Naive thymus-derived CD8-positive, alpha-beta T cell (primary cell): ENCODE results near the gene ZFYVE19. TPM values are rescaled to one million over a fixed set of nuclear protein-coding genes. Genes with fewer than 3 reads are reported as not detected.

Experiments used
- ATAC-seq, 2 donors: fragments of 150-1000 bp; cut with Tn5 transposase in 1 of 2; sonication (Bioruptor Pico), chemical (Tn5 transposase) in 1 of 2; 1 replicate in 1 of 2; 2 replicates in 1 of 2; pipeline ENCODE4 v1.10.0; 2021; ENCODE audit warnings: mild to moderate bottlenecking in 2 of 2, moderate library complexity in 2 of 2
- POLR2A ChIA-PET: fragments of 350-600 bp; sonication (Branson Sonifier 250); formaldehyde crosslinking; loops from one replicate; lab custom pipeline; 2021; ENCODE audit warnings: antibody characterized with exemption; lab: Charles Lee
- DNase-seq, 10 donors: peaks; one replicate each; pipeline versions ENCODE4 v3.0.0 to v3.0.0-alpha.2; 2020 to 2022
- H3K27ac Mint-ChIP-seq, 10 donors: one replicate each; pipeline ENCODE4 v1.8.0; 2020 to 2022; ENCODE audit warnings: mild to moderate bottlenecking in 10 of 10, mixed read lengths in 10 of 10, moderate library complexity in 4 of 10, inconsistent platforms in 1 of 10
- H3K27me3 Mint-ChIP-seq, 5 donors: one replicate each; pipeline ENCODE4 v1.8.0; 2021 to 2022; ENCODE audit warnings: mixed read lengths in 5 of 5
- H3K36me3 Mint-ChIP-seq, 3 donors: one replicate each; pipeline ENCODE4 v1.8.0; 2020 to 2022; ENCODE audit warnings: mixed read lengths in 3 of 3, mild to moderate bottlenecking in 2 of 3, inconsistent platforms in 1 of 3
- H3K4me1 Mint-ChIP-seq, 4 donors: one replicate each; pipeline ENCODE4 v1.8.0; 2021 to 2022; ENCODE audit warnings: mixed read lengths in 4 of 4
- H3K4me3 Mint-ChIP-seq, 10 donors: one replicate each; pipeline ENCODE4 v1.8.0; 2020 to 2022; ENCODE audit warnings: mild to moderate bottlenecking in 10 of 10, mixed read lengths in 10 of 10, moderate library complexity in 6 of 10, inconsistent platforms in 1 of 10
- H3K9me3 Mint-ChIP-seq, 9 donors: one replicate each; pipeline ENCODE4 v1.8.0; 2020 to 2022; ENCODE audit warnings: mixed read lengths in 9 of 9, mild to moderate bottlenecking in 3 of 9, inconsistent platforms in 1 of 9, moderate library complexity in 1 of 9
- polyA plus RNA-seq, 3 donors: library from polyadenylated mRNA; unstranded; fragments of 300-500 nt; fragmentation: Illumina TruSeq; gene quantifications; one replicate each; pipeline ENCODE4 v1.2.3, GENCODE V29; 2021
- total RNA-seq, 8 experiments: library from RNA in 2 of 8; stranded (reverse) in 2 of 8; gene quantifications; one replicate each; pipeline ENCODE4 v1.2.3 and lab custom pipeline; 2021 to 2026

Gene ZFYVE19
- total and polyA plus RNA-seq, 5 experiments from 2014 or later, result 13.2 to 33.8 (median 15.5) TPM

DNA sequence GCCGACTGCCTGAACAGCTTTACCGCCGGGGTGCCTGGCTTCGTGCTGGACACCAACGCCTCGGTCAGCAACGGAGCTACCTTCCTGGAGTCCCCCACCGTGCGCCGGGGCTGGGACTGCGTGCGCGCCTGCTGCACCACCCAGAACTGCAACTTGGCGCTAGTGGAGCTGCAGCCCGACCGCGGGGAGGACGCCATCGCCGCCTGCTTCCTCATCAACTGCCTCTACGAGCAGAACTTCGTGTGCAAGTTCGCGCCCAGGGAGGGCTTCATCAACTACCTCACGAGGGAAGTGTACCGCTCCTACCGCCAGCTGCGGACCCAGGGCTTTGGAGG lies 37.8 kb downstream of the ZFYVE19 start:
- peak overlapping the region; percentile 66 to 85 (median 80) for H3K4me3 Mint-ChIP-seq
- ATAC-seq (peak; percentile 75 to 76), DNase-seq (peak in 6 of 10 donors; percentile 5 to 68 (median 26))
- peak overlapping the region in 2 of 10 donors; percentile 31 to 72 for H3K27ac Mint-ChIP-seq
- no peaks in the 10 kb centered on the region for H3K36me3 Mint-ChIP-seq
- POLR2A ChIA-PET, result no interaction called here
- peaks cover 3 to 16% (median 9%) of the 10 kb centered on the region in 5 donors for H3K27me3 Mint-ChIP-seq
- peaks cover 9 to 37% (median 16%) of the 10 kb centered on the region in 4 donors for H3K4me1 Mint-ChIP-seq
- no peaks in the 10 kb centered on the region for H3K9me3 Mint-ChIP-seq

DNA sequence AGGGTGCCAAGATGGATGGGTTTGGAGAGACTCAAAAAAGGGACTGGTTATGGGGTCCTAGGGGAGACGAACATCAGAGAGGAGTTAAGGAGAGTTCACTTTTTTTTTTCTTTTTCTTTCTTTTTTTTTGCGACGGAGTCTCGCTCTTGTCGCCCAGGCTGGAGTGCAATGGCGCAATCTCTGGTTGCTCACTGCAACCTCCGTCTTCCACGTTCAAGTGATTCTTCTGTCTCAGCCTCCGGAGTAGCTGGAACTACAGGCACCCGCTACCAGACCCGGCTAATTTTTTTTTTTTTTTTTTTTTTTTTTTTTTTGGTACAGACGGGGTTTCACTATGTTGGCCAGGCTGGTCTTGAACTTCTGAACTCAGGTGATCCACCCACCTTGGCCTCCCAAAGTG lies 38.1 kb downstream of the ZFYVE19 start:
- POLR2A ChIA-PET, result no interaction called here
- Mint-ChIP-seq H3K4me1 (peaks cover 9 to 37% (median 16%) of the 10 kb centered on the region in 4 donors), H3K9me3 (no peaks in the 10 kb centered on the region), H3K27me3 (peaks cover 3 to 16% (median 9%) of the 10 kb centered on the region in 5 donors), H3K36me3 (no peaks in the 10 kb centered on the region), H3K4me3 (peak overlapping the region; percentile 66 to 85 (median 80)), H3K27ac (peak overlapping the region in 2 of 10 donors; percentile 31 to 72)
- ATAC-seq (no peak), DNase-seq (no peak)

DNA sequence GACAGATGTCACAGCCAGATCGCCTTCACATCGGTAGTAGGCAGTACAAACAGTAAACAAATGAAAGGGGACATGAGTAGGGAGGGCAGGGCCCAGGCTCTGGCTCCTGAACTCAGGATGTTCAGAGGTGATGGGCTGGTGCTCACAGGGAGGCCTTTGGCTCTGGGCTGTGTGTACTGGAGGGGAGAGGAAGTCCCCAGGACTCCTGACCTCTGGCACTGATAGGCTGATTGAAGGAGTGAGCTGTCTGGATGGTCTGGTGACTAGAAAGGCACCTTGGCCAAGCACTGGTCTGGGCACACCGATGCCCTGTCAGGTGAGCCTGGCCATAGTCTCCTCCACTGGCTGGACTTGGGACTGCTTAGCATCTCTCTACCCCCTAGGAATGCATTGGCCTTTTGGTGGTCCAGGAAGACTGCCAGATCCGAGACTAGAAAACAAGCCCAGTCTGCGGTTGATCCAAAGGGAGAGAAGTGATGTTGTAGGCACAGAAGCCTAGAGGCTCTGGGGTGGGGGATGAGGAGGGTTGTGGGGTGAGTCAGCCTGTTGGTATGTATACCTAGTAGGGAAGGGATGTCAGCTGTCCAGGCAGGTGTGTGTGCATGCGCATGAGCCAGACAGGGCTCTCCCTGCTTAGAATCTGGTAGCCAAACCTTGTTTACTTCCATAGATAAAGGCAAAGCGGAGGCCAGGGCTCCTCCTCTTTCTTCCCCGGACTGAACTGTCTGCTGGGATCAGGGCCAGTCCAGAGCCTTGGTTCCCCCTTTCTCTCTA lies 38.8 kb downstream of the ZFYVE19 start:
- no peak overlapping the region for H3K27ac Mint-ChIP-seq
- H3K4me1 Mint-ChIP-seq, result peaks cover 9 to 37% (median 16%) of the 10 kb centered on the region in 4 donors

DNA sequence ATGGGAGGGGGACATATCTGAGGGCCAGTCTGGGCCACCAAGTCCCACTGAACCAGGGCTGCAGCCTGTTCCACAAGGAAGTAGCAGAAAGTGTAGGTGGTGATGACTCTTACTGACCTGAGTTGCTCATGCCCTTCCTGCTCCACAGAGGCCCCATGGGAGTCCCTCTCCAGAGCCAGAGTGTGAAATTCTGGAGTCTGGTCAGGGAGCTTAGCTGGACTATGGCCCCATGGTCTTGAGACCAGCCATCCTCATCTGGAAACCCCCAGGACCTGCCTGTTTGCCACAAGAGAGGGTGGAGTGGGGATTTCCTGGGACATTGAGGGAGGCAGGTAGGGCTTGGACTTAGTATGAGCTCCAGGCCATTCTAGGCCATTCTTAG lies 39.9 kb downstream of the ZFYVE19 start:
- peaks cover 9 to 37% (median 16%) of the 10 kb centered on the region in 4 donors for H3K4me1 Mint-ChIP-seq
- POLR2A ChIA-PET, result no interaction called here
- DNase-seq (no peak), ATAC-seq (no peak)
- peak overlapping the region in 3 of 10 donors; percentile 20 to 64 (median 53) for H3K27ac Mint-ChIP-seq
- H3K36me3 Mint-ChIP-seq, result no peaks in the 10 kb centered on the region
- peak overlapping the region in 1 of 10 donors; percentile 13 for H3K4me3 Mint-ChIP-seq
- H3K27me3 Mint-ChIP-seq, result peaks cover 3 to 16% (median 9%) of the 10 kb centered on the region in 5 donors
- no peaks in the 10 kb centered on the region for H3K9me3 Mint-ChIP-seq

More for the DNA sequence above, 38.8 kb downstream of the ZFYVE19 start:
- ATAC-seq, result no peak
- DNase-seq, result no peak
- H3K9me3 Mint-ChIP-seq, result no peaks in the 10 kb centered on the region
- POLR2A ChIA-PET, result no interaction called here
- H3K36me3 Mint-ChIP-seq, result no peaks in the 10 kb centered on the region
- peak overlapping the region in 7 of 10 donors; percentile 13 to 50 (median 32) for H3K4me3 Mint-ChIP-seq
- H3K27me3 Mint-ChIP-seq, result peaks cover 3 to 16% (median 9%) of the 10 kb centered on the region in 5 donors

DNA sequence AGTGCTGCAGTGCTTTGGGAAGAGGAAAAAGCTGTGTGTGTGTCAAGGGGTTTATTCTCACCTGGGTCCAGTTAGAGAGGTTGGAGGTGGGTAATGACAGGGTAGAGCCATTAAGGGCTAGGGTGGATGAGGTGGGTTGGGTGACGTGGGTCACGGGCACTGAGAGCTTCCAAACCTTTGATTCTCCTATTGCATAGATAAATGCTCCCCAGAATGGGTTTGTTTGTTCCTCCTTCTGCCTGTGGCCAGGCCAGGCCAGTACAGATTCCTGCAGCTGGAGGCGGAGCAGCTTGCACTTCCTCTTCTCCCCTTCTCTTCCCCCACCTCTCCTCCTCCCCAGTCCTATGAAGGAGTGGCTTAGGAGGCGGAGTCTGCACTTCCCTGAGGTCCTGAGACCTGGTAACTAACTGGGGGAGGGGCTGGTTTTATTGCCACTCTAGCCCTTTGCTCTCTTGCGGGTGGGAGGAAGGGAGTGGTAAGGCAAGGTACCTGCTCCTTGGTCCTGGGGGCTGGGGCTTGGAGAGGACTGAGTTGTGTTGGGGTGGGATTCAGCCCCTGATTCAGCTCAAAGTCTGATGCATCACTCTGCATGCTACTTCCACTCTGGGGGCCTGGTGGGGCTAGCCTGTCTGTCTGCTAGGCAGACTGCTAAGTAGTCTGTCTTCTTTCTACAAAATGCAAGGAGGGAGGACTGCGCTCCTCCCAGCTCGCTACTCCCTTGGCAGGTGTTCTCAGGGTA lies 40.5 kb downstream of the ZFYVE19 start:
- Mint-ChIP-seq H3K4me3 (peak overlapping the region in 3 of 10 donors; percentile 13 to 39 (median 34)), H3K27ac (peak overlapping the region in 5 of 10 donors; percentile 15 to 64 (median 34)), H3K36me3 (no peaks in the 10 kb centered on the region), H3K4me1 (peaks cover 9 to 37% (median 16%) of the 10 kb centered on the region in 4 donors), H3K9me3 (no peaks in the 10 kb centered on the region), H3K27me3 (peaks cover 3 to 16% (median 9%) of the 10 kb centered on the region in 5 donors)
- POLR2A ChIA-PET, result no interaction called here
- no peak for DNase-seq
- no peak for ATAC-seq

DNA sequence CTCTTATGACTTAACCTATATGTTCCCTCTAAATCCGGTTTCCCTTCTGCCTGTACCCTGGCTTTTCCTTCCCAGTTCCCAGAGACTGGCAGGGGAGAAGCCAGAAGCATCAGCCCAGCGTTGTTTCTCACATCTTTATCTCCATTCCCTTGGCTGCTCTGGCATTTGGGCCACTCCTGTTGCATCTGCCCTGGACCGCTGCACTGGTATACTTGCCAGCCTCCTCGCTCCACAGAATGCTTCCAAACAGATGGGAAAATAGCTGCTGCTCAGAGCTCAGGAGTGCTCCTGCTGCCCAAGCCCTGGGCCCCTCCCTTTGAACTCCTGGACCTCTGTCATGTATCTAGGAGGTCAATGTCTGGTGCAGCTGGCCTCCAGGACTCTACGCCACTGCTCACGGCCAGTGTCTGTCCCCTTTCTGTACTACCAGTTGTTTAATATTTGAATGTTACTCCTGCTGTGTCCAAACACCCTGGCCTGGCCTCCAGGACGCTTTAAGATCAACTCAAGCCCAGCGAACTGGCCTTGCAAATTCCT lies 43.8 kb downstream of the ZFYVE19 start:
- ATAC-seq (no peak), DNase-seq (no peak)
- POLR2A ChIA-PET, result no interaction called here
- no peak overlapping the region for H3K4me3 Mint-ChIP-seq
- H3K27me3 Mint-ChIP-seq, result peaks cover 0 to 5% (median 0%) of the 10 kb centered on the region in 5 donors
- H3K4me1 Mint-ChIP-seq, result peaks cover 2 to 23% (median 9%) of the 10 kb centered on the region in 4 donors
- peak overlapping the region in 1 of 10 donors; percentile 85 for H3K27ac Mint-ChIP-seq
- H3K9me3 Mint-ChIP-seq, result no peaks in the 10 kb centered on the region
- no peaks in the 10 kb centered on the region for H3K36me3 Mint-ChIP-seq

DNA sequence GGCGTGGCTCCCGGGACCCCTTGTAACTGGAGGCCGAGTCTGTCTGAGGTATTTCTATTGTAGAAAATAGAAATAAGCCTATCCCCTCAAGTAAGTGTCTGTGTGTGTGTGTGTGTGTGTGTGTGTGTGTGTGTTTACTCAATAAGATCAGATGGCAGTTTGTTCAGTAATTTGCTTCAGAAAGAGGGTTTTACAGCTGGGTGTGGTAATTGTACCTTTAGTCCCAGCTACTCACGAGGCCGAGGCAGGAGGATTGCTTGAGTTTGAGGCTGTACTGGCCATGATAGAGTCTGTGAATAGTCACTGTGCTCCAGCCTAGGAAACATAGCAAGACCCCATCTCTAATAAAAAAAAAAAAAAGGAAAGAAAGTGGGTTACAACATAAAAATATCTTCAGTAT lies 45.6 kb downstream of the ZFYVE19 start:
- no peaks in the 10 kb centered on the region for H3K9me3 Mint-ChIP-seq
- H3K4me3 Mint-ChIP-seq, result no peak overlapping the region
- H3K36me3 Mint-ChIP-seq, result no peaks in the 10 kb centered on the region
- H3K27me3 Mint-ChIP-seq, result peaks cover 0 to 5% (median 0%) of the 10 kb centered on the region in 5 donors
- POLR2A ChIA-PET, result no interaction called here
- ATAC-seq (no peak), DNase-seq (no peak)
- no peak overlapping the region for H3K27ac Mint-ChIP-seq
- peaks cover 2 to 7% (median 4%) of the 10 kb centered on the region in 4 donors for H3K4me1 Mint-ChIP-seq

DNA sequence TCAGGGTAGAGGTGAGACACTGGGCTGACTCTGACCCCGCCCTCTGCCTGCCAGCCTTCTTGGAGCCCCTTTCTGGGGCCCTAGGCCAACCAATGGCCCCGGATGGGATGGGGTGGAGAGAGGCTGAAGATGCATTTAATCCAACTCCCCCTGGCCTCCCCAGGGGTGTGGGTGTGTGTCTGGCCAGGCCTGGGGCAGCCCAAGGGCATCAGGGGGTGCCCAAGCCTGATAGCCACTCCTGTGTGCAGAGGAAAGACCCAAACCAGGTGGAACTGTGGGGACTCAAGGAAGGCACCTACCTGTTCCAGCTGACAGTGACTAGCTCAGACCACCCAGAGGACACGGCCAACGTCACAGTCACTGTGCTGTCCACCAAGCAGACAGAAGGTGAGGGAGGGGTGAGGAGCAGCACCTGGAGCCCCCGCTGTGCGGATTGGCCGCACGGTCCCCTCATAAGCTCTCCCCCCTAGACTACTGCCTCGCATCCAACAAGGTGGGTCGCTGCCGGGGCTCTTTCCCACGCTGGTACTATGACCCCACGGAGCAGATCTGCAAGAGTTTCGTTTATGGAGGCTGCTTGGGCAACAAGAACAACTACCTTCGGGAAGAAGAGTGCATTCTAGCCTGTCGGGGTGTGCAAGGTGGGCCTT lies 46.5 kb downstream of the ZFYVE19 start:
- ATAC-seq (no peak), DNase-seq (no peak)
- no peak overlapping the region for H3K4me3 Mint-ChIP-seq
- H3K9me3 Mint-ChIP-seq, result no peaks in the 10 kb centered on the region
- H3K27me3 Mint-ChIP-seq, result peaks cover 0 to 5% (median 0%) of the 10 kb centered on the region in 5 donors
- POLR2A ChIA-PET, result no interaction called here
- H3K27ac Mint-ChIP-seq, result no peak overlapping the region
- peaks cover 0 to 6% (median 2%) of the 10 kb centered on the region in 4 donors for H3K4me1 Mint-ChIP-seq
- no peaks in the 10 kb centered on the region for H3K36me3 Mint-ChIP-seq

DNA sequence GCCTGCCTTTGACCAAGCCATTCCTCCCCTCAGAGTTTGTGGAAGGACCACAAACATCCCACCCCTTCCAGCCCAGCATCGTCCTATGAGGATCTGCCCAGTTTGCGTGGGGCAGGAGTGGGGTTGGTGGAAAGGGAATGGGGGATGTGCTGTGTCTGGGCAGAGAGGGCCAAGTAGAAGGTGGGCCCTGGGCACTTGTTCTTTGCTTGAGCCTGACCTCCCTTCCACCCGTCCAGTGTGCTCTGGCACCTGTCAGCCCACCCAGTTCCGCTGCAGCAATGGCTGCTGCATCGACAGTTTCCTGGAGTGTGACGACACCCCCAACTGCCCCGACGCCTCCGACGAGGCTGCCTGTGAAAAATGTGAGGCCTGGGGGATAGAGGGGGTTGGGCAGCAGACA lies 47.3 kb downstream of the ZFYVE19 start:
- POLR2A ChIA-PET, result no interaction called here
- Mint-ChIP-seq H3K27ac (no peak overlapping the region), H3K27me3 (peaks cover 0 to 5% (median 0%) of the 10 kb centered on the region in 5 donors), H3K9me3 (no peaks in the 10 kb centered on the region), H3K36me3 (no peaks in the 10 kb centered on the region), H3K4me3 (no peak overlapping the region), H3K4me1 (peaks cover 3 to 11% (median 6%) of the 10 kb centered on the region in 4 donors)
- ATAC-seq (no peak), DNase-seq (no peak)

DNA sequence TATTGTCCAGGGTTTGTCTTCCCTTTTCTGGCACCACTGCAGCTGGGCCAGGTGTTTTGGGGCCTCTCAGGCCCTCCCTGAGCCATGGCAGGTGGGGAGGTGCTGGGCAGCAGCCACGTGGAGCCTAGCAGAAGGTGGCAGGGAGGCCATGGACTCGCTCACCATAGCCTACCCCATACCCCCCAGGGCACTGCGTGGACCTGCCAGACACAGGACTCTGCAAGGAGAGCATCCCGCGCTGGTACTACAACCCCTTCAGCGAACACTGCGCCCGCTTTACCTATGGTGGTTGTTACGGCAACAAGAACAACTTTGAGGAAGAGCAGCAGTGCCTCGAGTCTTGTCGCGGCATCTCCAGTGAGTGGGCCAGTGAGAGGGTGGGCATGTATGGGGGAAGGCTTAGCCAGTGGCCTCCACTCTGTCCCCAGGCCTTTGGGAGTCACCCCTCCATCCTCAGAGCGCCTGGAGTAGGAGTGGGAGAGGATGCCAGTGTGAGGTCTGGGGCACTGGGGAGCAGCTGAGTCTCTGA lies 48.9 kb downstream of the ZFYVE19 start:
- H3K4me1 Mint-ChIP-seq, result peaks cover 6 to 15% (median 11%) of the 10 kb centered on the region in 4 donors
- no peak for DNase-seq
- H3K4me3 Mint-ChIP-seq, result no peak overlapping the region
- no peaks in the 10 kb centered on the region for H3K36me3 Mint-ChIP-seq
- no peaks in the 10 kb centered on the region for H3K9me3 Mint-ChIP-seq
- POLR2A ChIA-PET, result no interaction called here
- peak overlapping the region in 1 of 10 donors; percentile 7 for H3K27ac Mint-ChIP-seq
- ATAC-seq, result no peak
- peaks cover 0 to 5% (median 0%) of the 10 kb centered on the region in 5 donors for H3K27me3 Mint-ChIP-seq

DNA sequence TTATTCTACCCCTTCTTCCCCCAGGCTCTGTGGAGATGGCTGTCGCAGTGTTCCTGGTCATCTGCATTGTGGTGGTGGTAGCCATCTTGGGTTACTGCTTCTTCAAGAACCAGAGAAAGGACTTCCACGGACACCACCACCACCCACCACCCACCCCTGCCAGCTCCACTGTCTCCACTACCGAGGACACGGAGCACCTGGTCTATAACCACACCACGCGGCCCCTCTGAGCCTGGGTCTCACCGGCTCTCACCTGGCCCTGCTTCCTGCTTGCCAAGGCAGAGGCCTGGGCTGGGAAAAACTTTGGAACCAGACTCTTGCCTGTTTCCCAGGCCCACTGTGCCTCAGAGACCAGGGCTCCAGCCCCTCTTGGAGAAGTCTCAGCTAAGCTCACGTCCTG lies 49.9 kb downstream of the ZFYVE19 start:
- Mint-ChIP-seq H3K9me3 (no peaks in the 10 kb centered on the region), H3K27ac (no peak overlapping the region), H3K36me3 (no peaks in the 10 kb centered on the region), H3K4me1 (peaks cover 6 to 15% (median 11%) of the 10 kb centered on the region in 4 donors), H3K27me3 (peaks cover 0 to 5% (median 0%) of the 10 kb centered on the region in 5 donors), H3K4me3 (no peak overlapping the region)
- ATAC-seq (no peak), DNase-seq (no peak)
- POLR2A ChIA-PET, result interaction anchor here (1.1 to 3.9 kb wide), 2 partner anchors 37 to 48 kb away, joined by 3 to 49 read pairs; partner anchors contain the start of gene VPS18
